Body of pancreas (tissue), 4 donors: Measurements from ENCODE around the gene SARS1. TPM values are rescaled to one million over a fixed set of nuclear protein-coding genes. Genes with fewer than 3 reads are reported as not detected.
"Not testable (repeated sequence)": the region's sequence is repeated elsewhere in the genome, so short reads cannot be mapped to it uniquely, and the experiment has no call there.

Source experiments
- ATAC-seq: fragments of 150-250 bp; one replicate; pipeline ENCODE4 v1.9.1; 2016
- DNase-seq, 4 donors: peaks; one replicate each; pipeline ENCODE4 v3.0.0-alpha.2; 2019
- H3K27ac ChIP-seq, 4 donors: fragments of 200-600 bp; sonication (generic); 1 replicate in 3 of 4; 2 replicates in 1 of 4; pipeline versions ENCODE4 v1.5.1 to v1.6.1; 2016 to 2019; ENCODE audit warnings: mild to moderate bottlenecking in 1 of 4, mixed read lengths in 1 of 4, moderate library complexity in 1 of 4
- H3K27me3 ChIP-seq, 2 donors: fragments of 200-600 bp; sonication (generic); one replicate each; pipeline ENCODE4 v1.6.0; 2016; ENCODE audit warnings: mild to moderate bottlenecking in 1 of 2
- H3K36me3 ChIP-seq, 2 donors: fragments of 200-600 bp; sonication (generic); replicated peaks in 1 of 2; 2 replicates each; pipeline ENCODE4 v1.5.1; 2016; ENCODE audit warnings: low read depth in 2 of 2; ENCODE audit not compliant: insufficient read depth in 1 of 2
- H3K4me1 ChIP-seq: fragments of 200-600 bp; sonication (generic); one replicate; pipeline ENCODE4 v1.6.0; 2016
- H3K4me3 ChIP-seq, 2 donors: fragments of 200-600 bp; sonication (generic); 1 replicate in 1 of 2; 2 replicates in 1 of 2; pipeline ENCODE4 v1.5.1; 2016 to 2019
- H3K9me3 ChIP-seq, 3 donors: fragments of 200-600 bp; sonication (generic); 1 replicate in 2 of 3; 2 replicates in 1 of 3; pipeline ENCODE4 v1.5.1; 2016
- CTCF ChIP-seq, 7 experiments: fragments of 450-650 bp in 4 of 7; fragments of 200-600 bp in 3 of 7; sonication (generic) in 3 of 7; IDR thresholded peaks; one replicate each; pipeline ENCODE4 v1.5.1; 2016 to 2019; ENCODE audit warnings: antibody characterized with exemption in 7 of 7
- POLR2A ChIP-seq, 3 donors: fragments of 450-650 bp; IDR thresholded peaks; one replicate each; pipeline ENCODE4 v1.6.1; 2016; ENCODE audit warnings: antibody characterized with exemption in 3 of 3, mild to moderate bottlenecking in 2 of 3
- WGBS, 2 donors: methylation state at CpG; one replicate each; pipeline ENCODE4 v1.1.5; 2017; 5-methylcytosine and 5-hydroxymethylcytosine counted together
- intact Hi-C: fragments of 100-400 bp; cut with DNase I; formaldehyde crosslinking; loops from one replicate; pipeline ENCODE4 v1.15.1; 2023
- total RNA-seq, 2 donors: library from RNA; depleted of rRNA; stranded (reverse); fragments of >200 nt; gene quantifications; one replicate each; pipeline ENCODE4 v1.1.0, GENCODE V29; 2016

Gene SARS1
- total RNA-seq, 2 donors from 2014 or later = 65.3 to 123 TPM

- 33 to 40% methylated on average over 3 of the region's 3 CpGs for WGBS, 2 donors
- H3K27me3 ChIP-seq, H3K4me3 ChIP-seq, H3K9me3 ChIP-seq, intact Hi-C loops, H3K36me3 ChIP-seq: not testable (repeated sequence)
- DNase-seq (peak in 2 of 4 donors; percentile 15 to 34), ATAC-seq (peak; percentile 10)
- peak overlapping the region; percentile 77 to 86 (median 82) for H3K27ac ChIP-seq
- peak in 2 of 7 experiments; percentile 9 to 17 for TF ChIP-seq CTCF (IDR thresholded peaks at IDR 0.05)
- H3K4me1 ChIP-seq = peaks cover 81% of the 10 kb centered on the region
Measured at GRCh38 chr1:109180715-109181084, 33.0 kb upstream of the SARS1 start.

GRCh38 chr1:109181085-109181806 lies 32.5 kb upstream of the SARS1 start:
- WGBS, 2 donors = 9 to 12% methylated on average over 4 of the region's 4 CpGs

GRCh38 chr1:109181807-109182163 lies 31.9 kb upstream of the SARS1 start:
- no peak overlapping the region for H3K4me3 ChIP-seq
- no peak for DNase-seq
- TF ChIP-seq POLR2A (IDR thresholded peaks at IDR 0.05) (no peak), CTCF (IDR thresholded peaks at IDR 0.05) (no peak)
- H3K36me3 ChIP-seq = no peaks in the 10 kb centered on the region
- peak overlapping the region; percentile 52 to 86 (median 82) for H3K27ac ChIP-seq
- no peaks in the 10 kb centered on the region for H3K27me3 ChIP-seq
- H3K4me1 ChIP-seq = peaks cover 84% of the 10 kb centered on the region
- H3K9me3 ChIP-seq = no peaks in the 10 kb centered on the region
- intact Hi-C loops = no loop called here
- peak; percentile 3 for ATAC-seq
- 17 to 25% methylated on average over 4 of the region's 4 CpGs for whole genome bisulfite sequencing, 2 donors

More at GRCh38 chr1:109181085-109181806, 32.5 kb upstream of the SARS1 start:
- Histone ChIP-seq H3K4me1 (peaks cover 81% of the 10 kb centered on the region), H3K4me3 (no peak overlapping the region), H3K36me3 (no peaks in the 10 kb centered on the region), H3K27ac (peak overlapping the region; percentile 77 to 86 (median 82)), H3K9me3 (no peaks in the 10 kb centered on the region), H3K27me3 (no peaks in the 10 kb centered on the region)
- intact Hi-C loops = no loop called here
- DNase-seq = peak; percentile 26 to 76 (median 44)
- peak; percentile 93 for ATAC-seq
- TF ChIP-seq CTCF (IDR thresholded peaks at IDR 0.05) (peak in 2 of 7 experiments; percentile 0 to 1), POLR2A (IDR thresholded peaks at IDR 0.05) (peak in 1 of 3 donors; percentile 20)

GRCh38 chr1:109183058-109183738 lies 30.5 kb upstream of the SARS1 start:
- Histone ChIP-seq H3K4me3 (no peak overlapping the region), H3K4me1 (peaks cover 86% of the 10 kb centered on the region), H3K9me3 (no peaks in the 10 kb centered on the region), H3K36me3 (no peaks in the 10 kb centered on the region), H3K27me3 (no peaks in the 10 kb centered on the region), H3K27ac (peak overlapping the region in 1 of 4 donors; percentile 33)
- DNase-seq (no peak), ATAC-seq (no peak)
- intact Hi-C loops = no loop called here
- TF ChIP-seq POLR2A (IDR thresholded peaks at IDR 0.05) = no peak
- 70 to 80% methylated on average over 2 to 3 of the region's 3 CpGs for WGBS, 2 donors

- WGBS, 2 donors = 85 to 86% methylated on average over 7 of the region's 7 CpGs
- peaks cover 71% of the 10 kb centered on the region for H3K4me1 ChIP-seq
- DNase-seq (no peak), ATAC-seq (no peak)
- no peak for TF ChIP-seq CTCF (IDR thresholded peaks at IDR 0.05)
- no peak for TF ChIP-seq POLR2A (IDR thresholded peaks at IDR 0.05)
- no peaks in the 10 kb centered on the region for H3K9me3 ChIP-seq
- peak overlapping the region in 3 of 4 donors; percentile 11 to 65 (median 59) for H3K27ac ChIP-seq
- H3K4me3 ChIP-seq = no peak overlapping the region
- intact Hi-C loops = loop anchor here (5.0 kb wide), 1 partner anchor 42 kb away; no protein-coding TSS in a partner anchor
- H3K27me3 ChIP-seq = no peaks in the 10 kb centered on the region
- no peaks in the 10 kb centered on the region for H3K36me3 ChIP-seq
Measured at GRCh38 chr1:109184687-109185086, 29.0 kb upstream of the SARS1 start.
